Left renal cortex interstitium (tissue), 4 donors: ENCODE results near the gene LMTK3. TPM values are rescaled to one million over a fixed set of nuclear protein-coding genes. Genes with fewer than 3 reads are reported as not detected.

Experiments
- DNase-seq, 4 donors: peaks; one replicate each; pipeline ENCODE4 v3.0.0-alpha.2; 2013; ENCODE audit warnings: low read depth in 4 of 4, low spot score in 2 of 4, missing footprints in 1 of 4
- polyA plus RNA-seq, 4 donors: library from polyadenylated mRNA; unstranded; fragments of 120-200 nt; gene quantifications; one replicate each; pipeline ENCODE4 v1.2.1, GENCODE V29; 2013; ENCODE audit not compliant: insufficient read length in 4 of 4

Gene LMTK3
- polyA plus RNA-seq, 4 donors: 1.9 to 5.0 (median 3.7) TPM

DNA sequence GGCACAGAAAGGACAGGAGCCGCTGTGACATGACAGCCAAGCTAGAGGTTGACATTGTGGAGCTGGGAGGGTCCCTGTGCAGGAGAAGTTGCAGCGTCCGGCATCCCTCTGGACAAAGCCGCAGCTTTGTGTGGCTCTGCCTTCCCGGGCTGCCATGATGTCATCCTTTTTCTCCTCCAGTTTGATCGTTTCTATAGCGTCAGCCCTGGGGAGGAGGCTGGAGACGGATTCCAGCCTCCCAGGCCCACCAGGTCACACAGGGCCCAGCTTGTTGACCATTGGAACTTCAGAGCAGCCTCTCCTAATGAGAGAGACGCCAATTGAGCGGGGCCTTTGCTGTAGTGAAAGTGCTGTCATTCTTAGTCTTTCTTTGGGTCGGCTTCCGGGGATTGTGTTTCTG, 60.0 kb downstream of the LMTK3 start:
- no peak for DNase-seq

DNA sequence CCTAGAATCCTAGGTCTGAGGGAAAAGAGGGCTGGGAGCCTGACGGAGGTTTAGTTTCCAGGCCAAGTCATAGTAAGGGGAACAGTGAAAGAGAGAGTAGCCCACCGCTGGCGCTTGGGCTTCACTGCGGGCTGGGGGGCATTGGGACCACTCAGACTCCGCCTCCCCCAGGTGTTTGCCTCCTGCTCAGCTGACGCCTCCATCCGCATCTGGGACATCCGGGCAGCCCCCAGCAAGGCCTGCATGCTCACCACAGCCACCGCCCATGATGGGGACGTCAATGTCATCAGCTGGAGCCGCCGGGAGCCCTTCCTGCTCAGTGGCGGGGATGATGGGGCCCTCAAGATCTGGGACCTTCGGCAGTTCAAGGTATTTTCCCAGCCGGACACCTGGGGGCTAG, 60.8 kb downstream of the LMTK3 start:
- no peak for DNase-seq

DNA sequence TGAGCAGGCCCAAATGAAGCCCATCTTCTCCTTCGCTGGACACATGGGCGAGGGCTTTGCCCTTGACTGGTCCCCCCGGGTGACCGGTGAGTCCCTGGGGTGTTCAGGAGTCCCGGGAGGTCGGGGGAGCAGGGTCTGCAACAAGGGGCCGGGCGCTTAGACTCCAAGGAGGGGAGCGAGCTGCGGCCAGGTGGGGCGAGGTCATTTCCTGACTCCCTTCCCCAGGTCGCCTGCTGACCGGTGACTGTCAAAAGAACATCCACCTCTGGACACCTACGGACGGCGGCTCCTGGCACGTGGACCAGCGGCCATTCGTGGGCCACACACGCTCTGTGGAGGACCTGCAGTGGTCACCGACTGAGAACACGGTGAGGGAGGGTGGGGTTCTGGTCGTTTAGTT, 61.2 kb downstream of the LMTK3 start:
- DNase-seq: no peak

DNA sequence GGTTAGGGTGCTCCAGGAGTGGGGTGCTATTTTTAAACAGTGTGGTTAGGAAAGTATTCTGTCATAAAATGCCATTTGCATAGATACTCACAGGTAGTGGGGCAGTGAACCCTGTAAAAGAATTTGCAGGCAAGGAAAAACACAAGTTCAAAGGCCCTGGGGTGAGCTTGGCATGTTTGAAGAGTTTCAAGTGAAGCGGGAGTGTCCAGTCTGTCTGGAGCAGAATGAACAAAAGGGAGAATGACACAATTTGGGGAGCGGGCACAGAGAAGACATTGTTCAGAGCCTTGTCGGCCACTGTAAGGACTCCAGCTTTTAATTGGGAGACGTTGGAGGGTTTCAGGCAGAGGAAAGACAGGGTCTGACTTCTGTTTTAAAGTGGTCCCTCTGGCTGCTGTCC, 63.1 kb downstream of the LMTK3 start:
- no peak for DNase-seq

DNA sequence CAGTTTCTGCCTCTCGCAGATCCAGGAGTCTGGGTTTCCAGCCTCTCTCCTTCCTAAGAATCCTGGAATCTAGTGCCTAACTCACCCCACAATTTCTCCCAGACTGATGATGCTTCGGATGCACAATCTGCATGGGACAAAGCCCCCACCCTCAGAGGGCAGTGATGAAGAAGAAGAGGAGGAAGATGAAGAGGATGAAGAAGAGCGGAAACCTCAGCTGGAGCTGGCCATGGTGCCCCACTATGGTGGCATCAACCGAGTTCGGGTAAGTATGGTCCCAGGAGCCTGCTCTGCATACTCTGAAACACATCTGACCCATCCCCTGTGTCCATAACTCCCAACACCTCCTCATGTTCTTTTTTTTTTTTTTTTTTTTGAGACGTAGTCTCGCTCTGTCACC, 65.1 kb downstream of the LMTK3 start:
- DNase-seq: no peak

DNA sequence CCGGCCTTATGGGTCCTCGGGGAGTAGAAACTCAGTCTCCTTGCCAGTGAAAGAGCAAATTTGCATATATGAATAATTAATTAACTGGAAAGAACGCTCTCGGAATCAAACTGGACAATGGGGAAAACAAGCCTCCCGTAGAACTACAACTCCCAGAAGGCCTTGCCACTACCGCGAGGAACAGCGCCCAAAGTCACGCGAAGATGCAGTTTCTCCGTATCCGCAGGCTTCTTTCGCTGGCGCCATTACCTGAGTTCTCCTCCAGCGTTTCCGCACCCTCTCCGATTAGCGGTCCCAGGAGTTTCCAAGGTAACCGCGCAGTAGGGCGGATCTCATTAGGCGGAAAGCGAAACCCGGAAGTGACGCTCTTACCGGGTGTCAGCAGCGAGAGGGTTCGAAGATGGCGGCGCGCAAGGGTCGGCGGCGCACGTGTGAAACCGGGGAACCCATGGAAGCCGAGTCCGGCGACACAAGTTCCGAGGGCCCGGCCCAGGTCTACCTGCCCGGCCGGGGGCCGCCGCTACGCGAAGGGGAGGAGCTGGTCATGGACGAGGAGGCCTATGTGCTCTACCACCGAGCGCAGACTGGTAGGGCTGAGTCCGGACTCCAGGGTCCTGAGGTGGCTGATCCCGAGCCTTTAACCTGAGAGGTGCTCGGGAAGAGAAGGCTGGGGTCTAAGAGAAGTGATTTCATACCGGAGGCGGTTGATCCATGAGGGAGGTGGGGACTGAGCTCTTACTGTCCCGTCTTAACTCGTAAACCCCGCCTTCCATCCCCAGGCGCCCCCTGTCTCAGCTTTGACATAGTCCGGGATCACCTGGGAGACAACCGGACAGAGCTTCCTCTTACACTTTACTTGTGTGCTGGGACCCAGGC, 65.8 kb downstream of the LMTK3 start, which contains the start of gene GRWD1:
TSS of gene GRWD1 (plus strand) at position 378 of the 876 bp plus-strand sequence. CDS start at position 401, 23 bp downstream.
- DNase-seq: peak; percentile 83 to 95 (median 92)

DNA sequence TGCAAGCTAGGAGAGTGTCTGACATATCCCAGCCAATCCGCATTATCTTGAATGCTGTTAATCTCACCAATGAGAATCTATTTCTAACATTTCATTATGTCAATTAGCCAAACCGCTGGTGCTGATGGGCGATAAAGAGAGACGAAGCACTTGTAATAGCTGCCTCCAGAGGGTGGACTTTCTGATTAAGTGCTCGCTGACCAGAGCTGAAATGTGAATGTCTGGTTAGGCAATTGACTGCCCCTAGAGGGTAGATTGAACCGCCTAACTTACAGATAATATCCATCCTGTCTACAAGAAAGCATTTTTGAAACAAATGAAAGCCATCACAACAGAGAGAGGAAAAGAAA, 66.4 kb downstream of the LMTK3 start:
- peak in 1 of 4 donors; percentile 80 for DNase-seq

DNA sequence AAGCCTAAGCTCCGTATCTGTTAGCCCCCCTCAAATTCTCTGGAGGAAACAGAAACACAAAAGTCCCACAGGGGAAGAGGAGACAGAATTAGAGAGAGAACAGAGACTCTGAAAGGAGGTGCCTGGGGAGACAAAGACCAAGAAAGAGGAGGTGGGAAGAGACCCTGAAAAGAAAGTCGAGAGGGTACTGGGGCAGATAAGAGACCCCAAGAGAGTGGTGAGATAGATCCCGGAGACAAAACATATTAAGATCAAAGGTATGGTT, 66.8 kb downstream of the LMTK3 start:
- DNase-seq: no peak

DNA sequence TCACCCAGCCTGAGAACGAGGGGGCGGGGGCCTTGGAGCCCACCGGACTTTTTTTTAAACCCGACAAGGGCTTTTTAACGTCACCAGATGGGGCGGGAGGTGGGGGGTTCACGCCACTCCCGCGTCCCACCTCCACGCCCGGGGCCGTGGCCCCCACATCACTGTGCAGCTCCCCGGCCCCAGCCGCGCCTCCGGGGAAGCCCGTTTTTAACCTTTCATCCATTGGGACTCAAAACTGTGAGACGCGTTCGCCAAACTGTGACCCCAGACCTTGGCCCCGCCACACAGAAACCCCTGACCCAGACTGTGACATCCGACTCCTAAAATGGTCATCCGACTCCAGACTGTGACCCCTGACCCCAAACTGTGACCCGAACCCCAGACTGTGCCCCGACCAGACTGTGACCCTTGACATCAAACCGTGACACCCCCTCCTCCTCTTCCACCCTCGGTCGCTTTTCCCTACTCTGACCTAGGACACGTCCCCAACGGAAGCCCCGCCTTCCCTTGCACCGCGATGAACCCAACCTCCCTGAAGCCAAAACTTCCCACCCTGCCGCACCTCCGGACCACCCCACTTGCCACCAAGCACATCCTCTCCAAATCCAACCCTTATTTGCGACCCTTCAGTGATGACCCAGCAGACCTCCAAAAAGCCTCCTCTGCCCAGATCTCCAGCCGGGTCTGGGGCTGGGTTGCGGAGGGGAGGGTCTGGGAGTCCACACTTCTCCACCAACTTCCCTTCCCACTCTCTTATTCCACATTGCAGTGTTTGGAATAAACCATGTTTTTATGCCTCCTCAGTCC, 67.3 kb downstream of the LMTK3 start:
- DNase-seq: no peak

DNA sequence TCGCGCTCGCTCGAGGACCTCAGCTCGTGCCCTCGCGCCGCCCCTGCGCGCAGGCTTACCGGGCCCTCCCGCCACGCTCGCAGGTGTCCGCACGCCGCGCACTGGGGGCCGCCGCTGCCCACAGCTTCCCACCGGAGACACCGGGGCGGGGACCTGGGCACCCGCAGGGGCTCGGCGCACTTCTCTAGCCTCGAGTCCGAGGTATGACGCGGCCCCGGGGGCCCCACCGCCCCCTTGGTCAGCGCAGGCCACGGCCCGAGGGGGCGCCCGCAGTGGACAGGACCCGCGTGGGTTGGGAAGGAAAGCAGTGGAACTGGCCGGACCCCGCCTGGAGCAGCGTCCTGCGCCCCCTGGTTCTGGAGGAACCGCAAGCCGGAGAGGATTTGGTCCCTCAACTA, 67.9 kb downstream of the LMTK3 start:
- DNase-seq: no peak

DNA sequence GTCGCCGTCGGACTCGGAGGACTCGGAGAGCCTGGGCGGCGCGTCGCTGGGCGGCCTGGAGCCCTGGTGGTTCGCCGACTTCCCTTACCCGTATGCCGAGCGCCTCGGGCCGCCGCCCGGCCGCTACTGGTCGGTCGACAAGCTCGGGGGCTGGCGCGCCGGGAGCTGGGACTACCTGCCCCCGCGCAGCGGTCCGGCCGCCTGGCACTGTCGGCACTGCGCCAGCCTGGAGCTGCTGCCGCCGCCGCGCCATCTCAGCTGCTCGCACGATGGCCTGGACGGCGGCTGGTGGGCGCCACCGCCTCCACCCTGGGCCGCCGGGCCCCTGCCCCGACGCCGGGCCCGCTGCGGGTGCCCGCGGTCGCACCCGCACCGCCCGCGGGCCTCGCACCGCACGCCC, 68.4 kb downstream of the LMTK3 start:
- DNase-seq: no peak

DNA sequence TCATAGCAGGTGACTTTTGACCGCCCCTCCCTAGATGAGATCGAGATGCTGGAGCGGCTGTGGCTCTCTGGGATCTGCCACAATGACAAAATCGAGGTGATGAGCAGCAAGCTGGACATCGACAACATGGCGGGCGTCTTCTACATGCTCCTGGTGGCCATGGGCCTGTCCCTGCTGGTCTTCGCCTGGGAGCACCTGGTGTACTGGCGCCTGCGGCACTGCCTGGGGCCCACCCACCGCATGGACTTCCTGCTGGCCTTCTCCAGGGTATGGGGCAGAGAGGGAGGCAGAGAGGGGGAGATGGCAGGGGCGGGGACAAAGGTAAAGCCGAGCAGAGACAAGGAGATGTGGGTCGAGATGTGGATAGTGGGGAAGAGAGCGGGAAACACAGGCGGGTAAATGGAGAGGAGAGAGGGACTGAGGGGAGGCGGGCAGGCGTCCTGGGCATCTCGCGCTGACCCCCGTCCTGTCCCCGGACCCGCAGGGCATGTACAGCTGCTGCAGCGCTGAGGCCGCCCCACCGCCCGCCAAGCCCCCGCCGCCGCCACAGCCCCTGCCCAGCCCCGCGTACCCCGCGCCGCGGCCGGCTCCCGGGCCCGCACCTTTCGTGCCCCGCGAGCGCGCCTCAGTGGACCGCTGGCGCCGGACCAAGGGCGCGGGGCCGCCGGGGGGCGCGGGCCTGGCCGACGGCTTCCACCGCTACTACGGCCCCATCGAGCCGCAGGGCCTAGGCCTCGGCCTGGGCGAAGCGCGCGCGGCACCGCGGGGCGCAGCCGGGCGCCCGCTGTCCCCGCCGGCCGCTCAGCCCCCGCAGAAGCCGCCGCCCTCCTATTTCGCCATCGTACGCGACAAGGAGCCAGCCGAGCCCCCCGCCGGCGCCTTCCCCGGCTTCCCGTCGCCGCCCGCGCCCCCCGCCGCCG, 69.3 kb downstream of the LMTK3 start:
- DNase-seq: no peak

DNA sequence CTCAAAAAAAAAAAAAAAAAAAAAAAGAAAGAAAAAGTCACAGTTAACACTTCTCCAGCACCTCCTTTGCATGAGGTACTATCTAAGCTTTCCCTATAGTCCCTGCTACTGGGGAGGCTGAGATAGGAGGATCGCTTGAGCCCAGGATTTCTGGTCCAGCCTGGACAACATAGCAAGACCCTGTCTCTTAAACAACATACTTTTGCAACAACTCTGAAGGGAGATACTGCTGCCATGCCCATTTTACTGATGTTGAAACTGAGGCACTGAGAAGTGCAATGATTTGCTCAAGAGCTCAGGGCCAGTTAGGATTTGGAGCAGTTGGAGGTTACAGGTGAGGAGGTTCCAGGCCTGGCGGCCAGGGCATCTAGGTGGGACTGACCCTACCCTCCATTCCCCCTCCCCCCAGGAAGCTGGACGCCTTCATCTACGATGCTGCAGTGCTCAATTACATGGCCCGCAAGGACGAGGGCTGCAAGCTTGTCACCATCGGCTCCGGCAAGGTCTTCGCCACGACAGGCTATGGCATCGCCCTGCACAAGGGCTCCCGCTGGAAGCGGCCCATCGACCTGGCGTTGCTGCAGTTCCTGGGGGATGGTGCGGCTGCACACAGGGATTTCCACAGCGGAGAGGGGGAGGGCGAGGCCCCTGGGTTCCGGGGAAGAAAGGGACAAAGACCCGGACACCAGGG, 70.1 kb downstream of the LMTK3 start:
- no peak for DNase-seq

DNA sequence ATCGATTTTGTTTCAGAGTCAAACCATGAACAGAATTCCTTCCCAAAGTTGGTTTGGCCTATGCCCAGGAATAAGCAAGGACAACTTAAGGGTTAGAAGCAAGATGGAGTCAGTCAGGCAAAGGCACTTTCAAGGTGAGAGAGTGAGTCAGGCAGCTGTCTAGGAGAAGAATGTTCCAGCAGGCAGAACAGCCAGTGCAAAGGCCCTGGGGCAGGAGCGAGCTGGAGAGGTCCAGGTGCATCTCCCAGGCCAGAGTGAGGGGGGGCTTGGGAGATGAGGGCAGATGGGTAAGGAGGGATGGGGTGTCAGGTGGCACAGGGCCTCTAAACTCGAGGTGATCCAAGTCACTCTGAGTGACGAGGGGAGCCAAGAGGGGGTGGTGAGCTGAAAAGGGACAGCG, 75.0 kb downstream of the LMTK3 start:
- DNase-seq: no peak

Other genes with a start within 250 kb of the LMTK3 start
- gene ZNF114, start 241.8 kb downstream of the LMTK3 start, polyA plus RNA-seq: 1 to 10 TPM; 5.9 to 7.6 (median 7.1) TPM
- 10 to 100 TPM; 64.9 to 82.5 (median 74.9) TPM for gene EMP3, start 186.3 kb downstream of the LMTK3 start, polyA plus RNA-seq
- 10 to 100 TPM in 3 of 4 donors, 1 to 10 TPM in 1; 9.2 to 14.6 (median 12.0) TPM for gene TMEM143, start 147.9 kb downstream of the LMTK3 start, polyA plus RNA-seq
- gene SYNGR4, start 147.5 kb downstream of the LMTK3 start, polyA plus RNA-seq: under 1 TPM; 0.33 to 0.64 (median 0.60) TPM
- 100 to 1,000 TPM; 208 to 244 (median 234) TPM for gene KDELR1, start 120.3 kb downstream of the LMTK3 start, polyA plus RNA-seq
- under 1 TPM; 0.42 to 0.78 (median 0.54) TPM for gene GRIN2D, start 118.2 kb downstream of the LMTK3 start, polyA plus RNA-seq
- gene GRWD1, start 65.9 kb downstream of the LMTK3 start, polyA plus RNA-seq: 10 to 100 TPM; 22.9 to 33.0 (median 27.9) TPM
- 1 to 10 TPM in 2 of 4 donors, under 1 TPM in 2; 0.40 to 1.2 (median 0.85) TPM for gene KCNJ14, start 56.3 kb downstream of the LMTK3 start, polyA plus RNA-seq
- gene CYTH2, start 42.5 kb downstream of the LMTK3 start, polyA plus RNA-seq: 100 to 1,000 TPM in 1 of 4 donors, 10 to 100 TPM in 3; 75.7 to 107 (median 90.7) TPM
- under 1 TPM; 0.25 to 0.39 (median 0.35) TPM for gene SULT2B1, start 40.3 kb upstream of the LMTK3 start, polyA plus RNA-seq
- under 1 TPM in 2 of 4 donors, not detected in 2; 0.11 to 0.26 TPM for gene SPACA4, start 94.9 kb upstream of the LMTK3 start, polyA plus RNA-seq
- 1 to 10 TPM; 1.2 to 2.7 (median 1.4) TPM for gene FAM83E, start 103.2 kb upstream of the LMTK3 start, polyA plus RNA-seq
- gene RPL18, start 107.3 kb upstream of the LMTK3 start, polyA plus RNA-seq: 1,000 to 10,000 TPM; 1,107 to 1,584 (median 1,279) TPM
- 10 to 100 TPM; 17.1 to 40.1 (median 29.5) TPM for gene SPHK2, start 107.7 kb upstream of the LMTK3 start, polyA plus RNA-seq
- gene DBP, start 125.5 kb upstream of the LMTK3 start, polyA plus RNA-seq: 10 to 100 TPM; 11.3 to 15.7 (median 13.2) TPM
- 10 to 100 TPM; 20.9 to 34.8 (median 28.6) TPM for gene CA11, start 134.4 kb upstream of the LMTK3 start, polyA plus RNA-seq
- gene NTN5, start 161.2 kb upstream of the LMTK3 start, polyA plus RNA-seq: 1 to 10 TPM in 3 of 4 donors, under 1 TPM in 1; 0.45 to 2.1 (median 1.6) TPM
- 1 to 10 TPM; 1.7 to 5.6 (median 3.3) TPM for gene FUT2, start 184.1 kb upstream of the LMTK3 start, polyA plus RNA-seq
- gene MAMSTR, start 207.9 kb upstream of the LMTK3 start, polyA plus RNA-seq: 1 to 10 TPM; 5.0 to 9.6 (median 6.7) TPM
- 10 to 100 TPM; 12.6 to 16.6 (median 15.2) TPM for gene RASIP1, start 228.8 kb upstream of the LMTK3 start, polyA plus RNA-seq
- gene IZUMO1, start 235.1 kb upstream of the LMTK3 start, polyA plus RNA-seq: under 1 TPM; 0.23 to 0.67 (median 0.32) TPM
- gene FUT1, start 240.8 kb upstream of the LMTK3 start, polyA plus RNA-seq: 1 to 10 TPM; 3.0 to 3.8 (median 3.4) TPM
- not detected for gene FGF21, start 243.7 kb upstream of the LMTK3 start, polyA plus RNA-seq